ENCODE results near the gene LSS. TPM values are rescaled to one million over a fixed set of nuclear protein-coding genes. Genes with fewer than 3 reads are reported as not detected.

LSS gene
- total RNA-seq, 3 donors from 2014 or later (not counting 1 experiment from before 2014, with no cell fraction given): 59.9 to 82.2 (median 62.7) TPM

DNA sequence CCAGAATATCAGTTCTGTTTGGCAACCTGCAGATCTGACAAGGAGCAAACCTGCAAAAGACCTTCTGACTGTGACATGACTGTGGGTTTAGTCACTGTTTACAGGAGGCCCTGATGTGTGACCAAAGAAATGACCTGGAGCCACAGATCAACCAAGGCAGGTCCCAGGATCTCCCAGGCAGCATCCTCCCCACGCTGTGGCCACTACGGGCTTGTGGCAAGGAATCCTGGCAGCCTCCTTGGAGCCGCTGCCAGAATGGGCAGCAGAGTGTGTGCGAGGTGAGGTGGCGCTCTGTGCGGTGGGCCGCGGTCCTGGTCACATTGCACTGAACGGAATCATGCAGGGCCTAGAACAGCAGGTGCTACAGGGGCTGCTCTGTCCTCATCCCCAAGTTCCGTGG, 40.9 kb upstream of the LSS start:
- Histone ChIP-seq H3K27ac (ENCODE audit: low read length) (no peak overlapping the region), H3K9me3 (ENCODE audit: control insufficient read depth, insufficient read depth, low read length) (no peaks in the 10 kb centered on the region), H3K4me3 (ENCODE audit: low read length) (no peak overlapping the region), H3K36me3 (ENCODE audit: control insufficient read depth, insufficient read depth, low read length) (peaks cover 87% of the 10 kb centered on the region), H3K4me1 (ENCODE audit: control insufficient read depth, insufficient read depth, low read length) (no peaks in the 10 kb centered on the region), H3K27me3 (ENCODE audit: control insufficient read depth, insufficient read depth, low read length) (no peaks in the 10 kb centered on the region)
- DNase-seq (no peak), ATAC-seq (no peak)
- TF ChIP-seq, protein P1, sequence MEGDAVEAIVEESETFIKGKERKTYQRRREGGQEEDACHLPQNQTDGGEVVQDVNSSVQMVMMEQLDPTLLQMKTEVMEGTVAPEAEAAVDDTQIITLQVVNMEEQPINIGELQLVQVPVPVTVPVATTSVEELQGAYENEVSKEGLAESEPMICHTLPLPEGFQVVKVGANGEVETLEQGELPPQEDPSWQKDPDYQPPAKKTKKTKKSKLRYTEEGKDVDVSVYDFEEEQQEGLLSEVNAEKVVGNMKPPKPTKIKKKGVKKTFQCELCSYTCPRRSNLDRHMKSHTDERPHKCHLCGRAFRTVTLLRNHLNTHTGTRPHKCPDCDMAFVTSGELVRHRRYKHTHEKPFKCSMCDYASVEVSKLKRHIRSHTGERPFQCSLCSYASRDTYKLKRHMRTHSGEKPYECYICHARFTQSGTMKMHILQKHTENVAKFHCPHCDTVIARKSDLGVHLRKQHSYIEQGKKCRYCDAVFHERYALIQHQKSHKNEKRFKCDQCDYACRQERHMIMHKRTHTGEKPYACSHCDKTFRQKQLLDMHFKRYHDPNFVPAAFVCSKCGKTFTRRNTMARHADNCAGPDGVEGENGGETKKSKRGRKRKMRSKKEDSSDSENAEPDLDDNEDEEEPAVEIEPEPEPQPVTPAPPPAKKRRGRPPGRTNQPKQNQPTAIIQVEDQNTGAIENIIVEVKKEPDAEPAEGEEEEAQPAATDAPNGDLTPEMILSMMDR (IDR thresholded peaks at IDR 0.05): no peak
- no peak overlapping the region for H3K4me3 Mint-ChIP-seq
- no peaks in the 10 kb centered on the region for H3K27me3 Mint-ChIP-seq (ENCODE audit: low read depth in 2 of 2)
- peaks cover 0 to 8% of the 10 kb centered on the region in 2 donors for H3K4me1 Mint-ChIP-seq
- intact Hi-C loops (cut with micrococcal nuclease): no loop called here
- H3K36me3 Mint-ChIP-seq: peaks cover 24% of the 10 kb centered on the region
- H3K9me3 Mint-ChIP-seq: no peaks in the 10 kb centered on the region
- 99% methylated on average over 10 of the region's 10 CpGs for WGBS (ENCODE audit: insufficient coverage)
- H3K27ac Mint-ChIP-seq: no peak overlapping the region

DNA sequence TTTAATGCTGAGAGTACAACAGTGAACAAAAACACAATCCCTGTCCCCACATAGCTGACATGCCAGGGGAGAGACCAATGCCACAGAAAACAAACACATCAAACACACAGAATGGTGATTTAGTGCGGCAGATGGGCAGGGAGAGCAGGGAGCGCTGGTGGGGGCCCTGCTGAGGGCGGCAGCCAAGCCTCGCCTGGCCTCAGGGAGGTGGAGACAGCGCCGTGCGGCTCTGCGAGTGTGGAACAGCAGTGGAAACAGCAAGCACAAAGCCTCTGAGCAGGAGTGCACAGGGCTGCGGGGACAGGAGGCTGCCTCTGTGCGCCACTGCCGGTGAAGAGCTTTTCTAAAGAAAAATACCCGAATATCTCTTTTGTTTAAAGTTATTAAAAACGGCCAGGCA, 39.8 kb upstream of the LSS start:
- intact Hi-C loops (cut with micrococcal nuclease): no loop called here
- H3K4me3 Mint-ChIP-seq: no peak overlapping the region
- H3K9me3 Mint-ChIP-seq: no peaks in the 10 kb centered on the region
- DNase-seq (no peak), ATAC-seq (no peak)
- no peak overlapping the region for H3K27ac ChIP-seq (ENCODE audit: low read length)
- H3K27ac Mint-ChIP-seq: no peak overlapping the region
- peaks cover 84% of the 10 kb centered on the region for H3K36me3 ChIP-seq (ENCODE audit: control insufficient read depth, insufficient read depth, low read length)
- no peaks in the 10 kb centered on the region for H3K4me1 ChIP-seq (ENCODE audit: control insufficient read depth, insufficient read depth, low read length)
- TF ChIP-seq, protein P1 (IDR thresholded peaks at IDR 0.05): no peak
- H3K27me3 ChIP-seq (ENCODE audit: control insufficient read depth, insufficient read depth, low read length): no peaks in the 10 kb centered on the region
- H3K36me3 Mint-ChIP-seq: peaks cover 20% of the 10 kb centered on the region
- H3K27me3 Mint-ChIP-seq (ENCODE audit: low read depth in 2 of 2): no peaks in the 10 kb centered on the region
- H3K4me1 Mint-ChIP-seq: peaks cover 0 to 4% of the 10 kb centered on the region in 2 donors
- 97% methylated on average over 13 of the region's 13 CpGs for WGBS (ENCODE audit: insufficient coverage)
- no peak overlapping the region for H3K4me3 ChIP-seq (ENCODE audit: low read length)
- H3K9me3 ChIP-seq (ENCODE audit: control insufficient read depth, insufficient read depth, low read length): no peaks in the 10 kb centered on the region

DNA sequence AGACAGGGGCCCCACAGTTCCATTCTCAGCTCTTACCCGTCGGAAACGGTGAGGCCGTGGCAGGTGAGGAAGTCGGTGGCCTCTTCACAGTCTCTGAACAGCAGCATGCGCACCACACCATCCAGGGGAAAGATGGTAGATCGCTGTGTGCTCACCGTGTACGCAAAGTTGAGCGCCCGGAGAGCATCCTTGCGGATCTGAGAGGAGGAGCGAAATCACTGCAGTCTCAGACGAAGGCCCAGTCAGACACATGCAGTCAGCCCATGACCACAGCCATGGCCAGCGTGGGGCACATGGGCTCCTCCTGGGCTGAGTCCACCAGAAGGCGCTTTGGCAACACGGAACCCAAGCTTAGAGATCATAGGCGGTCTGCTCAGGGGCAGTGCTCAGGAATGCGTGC, 38.4 kb upstream of the LSS start:
- Mint-ChIP-seq H3K9me3 (no peaks in the 10 kb centered on the region), H3K27ac (peak overlapping the region in 1 of 2 donors; percentile 35), H3K36me3 (peaks cover 19% of the 10 kb centered on the region), H3K27me3 (ENCODE audit: low read depth in 2 of 2) (no peaks in the 10 kb centered on the region), H3K4me3 (no peak overlapping the region), H3K4me1 (peaks cover 0 to 4% of the 10 kb centered on the region in 2 donors)
- H3K27me3 ChIP-seq (ENCODE audit: control insufficient read depth, insufficient read depth, low read length): no peaks in the 10 kb centered on the region
- no peak overlapping the region for H3K27ac ChIP-seq (ENCODE audit: low read length)
- no peaks in the 10 kb centered on the region for H3K9me3 ChIP-seq (ENCODE audit: control insufficient read depth, insufficient read depth, low read length)
- WGBS (ENCODE audit: insufficient coverage): 98% methylated on average over 19 of the region's 19 CpGs
- TF ChIP-seq, protein P1 (IDR thresholded peaks at IDR 0.05): no peak
- peaks cover 73% of the 10 kb centered on the region for H3K36me3 ChIP-seq (ENCODE audit: control insufficient read depth, insufficient read depth, low read length)
- no peak overlapping the region for H3K4me3 ChIP-seq (ENCODE audit: low read length)
- no peak for DNase-seq
- ATAC-seq: no peak
- no peaks in the 10 kb centered on the region for H3K4me1 ChIP-seq (ENCODE audit: control insufficient read depth, insufficient read depth, low read length)
- intact Hi-C loops (cut with micrococcal nuclease): no loop called here

All from natural killer cell (primary cell).